NCI-H1436 (cell line): Measurements from ENCODE around the gene FAM3A.

Experiments used
- DNase-seq: peaks from one replicate; lab custom pipeline; 2025; lab: John Stamatoyannopoulos, UW

Gene FAM3A

GRCh38 chrX:154478728-154479622 lies 37.1 kb downstream of the FAM3A start, which contains the start of gene LAGE3:
TSS of gene LAGE3 (minus strand) at chrX:154479281. CDS start at chrX:154478915, 366 bp downstream.
- DNase-seq = peak; percentile 93

GRCh38 chrX:154477891-154478477 lies 38.0 kb downstream of the FAM3A start:
- no peak for DNase-seq

DNA sequence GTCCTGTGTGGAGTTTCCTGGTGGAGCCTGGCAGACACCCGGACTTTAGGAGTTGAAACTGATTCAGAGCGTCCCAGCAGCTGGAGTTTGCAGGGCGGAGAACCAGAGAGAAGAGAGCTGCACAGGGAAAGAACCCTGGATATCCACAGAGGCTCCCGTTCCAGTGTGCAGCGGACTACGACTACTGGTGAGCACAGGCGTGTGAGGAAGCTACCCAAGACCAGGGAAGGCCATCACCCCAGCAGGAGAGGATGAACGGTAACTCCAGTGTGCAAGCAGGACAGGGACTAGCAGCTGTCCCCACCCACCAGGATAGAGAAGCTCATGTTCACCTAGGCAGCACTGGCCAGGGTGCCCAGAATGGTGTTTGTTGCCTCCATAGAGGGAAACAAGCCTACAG lies 39.2 kb downstream of the FAM3A start:
- no peak for DNase-seq

DNA sequence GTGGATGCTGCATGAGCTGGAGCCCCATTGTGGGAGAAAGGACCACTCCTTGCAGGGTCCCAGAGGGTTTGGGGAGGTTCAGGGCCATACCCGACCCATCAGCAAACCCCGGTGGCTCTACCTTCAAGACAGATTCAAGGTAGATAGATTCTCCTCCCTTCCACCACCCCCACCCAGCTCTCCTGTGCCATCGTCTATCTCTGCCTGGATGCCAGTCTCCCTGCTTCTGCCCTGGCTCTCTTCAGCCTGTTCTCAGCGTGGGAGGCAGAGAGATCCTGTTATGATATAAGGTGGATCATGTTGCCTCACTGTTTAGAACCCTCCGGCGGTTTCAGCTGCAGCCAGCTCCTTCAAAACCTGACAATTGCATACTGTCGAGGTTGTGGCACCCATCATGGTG lies 42.3 kb downstream of the FAM3A start:
- no peak for DNase-seq

DNA sequence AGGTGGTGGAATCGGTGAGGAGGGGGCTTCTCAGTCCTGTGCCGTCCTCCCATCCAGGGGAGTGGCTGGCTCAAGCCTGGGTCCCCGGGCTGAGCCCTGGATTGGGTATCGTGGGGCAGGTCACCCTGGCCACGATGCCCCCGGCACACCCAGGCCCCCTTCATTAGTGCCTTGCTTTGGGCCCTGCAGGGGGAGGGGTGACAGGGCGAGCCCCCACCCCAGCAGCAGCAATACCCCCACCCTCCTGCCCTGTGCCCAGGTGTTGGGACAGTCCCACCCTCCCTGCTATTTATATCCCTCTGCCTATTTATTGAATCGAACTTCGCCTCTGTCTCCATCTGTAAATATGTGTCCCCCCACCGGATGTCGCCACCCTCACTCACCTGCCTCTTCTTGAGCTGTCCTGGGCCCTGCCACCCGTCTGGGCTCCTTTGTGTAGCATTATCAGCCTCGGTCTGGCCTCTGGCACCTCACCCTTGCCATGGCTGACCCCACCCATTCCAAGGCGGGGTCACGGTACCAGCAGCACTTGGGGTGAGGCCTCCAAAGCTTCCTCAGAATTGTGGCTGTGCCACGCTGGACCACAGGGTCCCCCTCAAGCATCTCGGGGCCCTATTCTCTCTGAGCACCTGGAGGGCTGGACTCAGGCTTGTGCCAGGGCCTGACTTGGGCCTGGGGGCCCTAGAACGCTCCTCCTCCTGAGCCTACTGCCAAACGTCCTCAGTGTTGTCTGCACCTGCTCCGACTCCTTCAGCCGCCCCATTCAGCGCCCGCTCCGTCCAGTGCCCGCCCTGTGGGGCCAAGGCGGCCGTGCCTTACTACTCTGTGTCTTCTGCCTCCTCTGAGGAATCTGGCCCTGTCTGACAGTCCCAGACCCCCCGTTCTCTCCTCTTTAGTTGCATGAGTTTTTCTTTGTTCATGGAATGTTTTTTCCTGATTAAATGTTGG lies 43.1 kb downstream of the FAM3A start:
- DNase-seq = no peak

GRCh38 chrX:154471839-154472684 lies 44.0 kb downstream of the FAM3A start:
- no peak for DNase-seq

GRCh38 chrX:154470914-154471568 lies 45.0 kb downstream of the FAM3A start:
- no peak for DNase-seq

GRCh38 chrX:154470434-154470833 lies 45.6 kb downstream of the FAM3A start:
- DNase-seq = no peak

- no peak for DNase-seq
These were observed 46.2 kb downstream of the FAM3A start for GRCh38 chrX:154469880-154470279.

- no peak for DNase-seq
These were observed 46.9 kb downstream of the FAM3A start for GRCh38 chrX:154469114-154469513.

GRCh38 chrX:154468217-154468616 lies 47.8 kb downstream of the FAM3A start:
- no peak for DNase-seq

DNA sequence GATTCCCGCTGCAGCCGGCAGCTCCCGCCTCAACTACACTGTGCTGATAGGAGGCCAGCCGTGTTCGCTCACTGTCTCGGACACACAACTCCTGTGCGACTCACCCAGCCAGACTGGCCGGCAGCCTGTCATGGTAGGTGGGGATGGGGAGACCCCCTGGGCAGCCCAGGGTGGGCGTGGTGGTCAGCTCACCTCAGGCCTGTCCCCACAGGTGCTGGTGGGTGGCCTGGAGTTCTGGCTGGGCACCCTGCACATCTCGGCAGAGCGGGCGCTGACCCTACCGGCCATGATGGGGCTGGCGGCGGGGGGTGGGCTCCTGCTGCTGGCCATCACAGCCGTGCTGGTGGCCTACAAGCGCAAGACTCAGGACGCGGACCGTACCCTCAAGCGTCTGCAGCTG lies 48.5 kb downstream of the FAM3A start:
- DNase-seq = no peak

- DNase-seq = no peak
These were observed 49.1 kb downstream of the FAM3A start for GRCh38 chrX:154466907-154467306.

- DNase-seq = no peak
These were observed 50.0 kb downstream of the FAM3A start for GRCh38 chrX:154466036-154466435.

DNA sequence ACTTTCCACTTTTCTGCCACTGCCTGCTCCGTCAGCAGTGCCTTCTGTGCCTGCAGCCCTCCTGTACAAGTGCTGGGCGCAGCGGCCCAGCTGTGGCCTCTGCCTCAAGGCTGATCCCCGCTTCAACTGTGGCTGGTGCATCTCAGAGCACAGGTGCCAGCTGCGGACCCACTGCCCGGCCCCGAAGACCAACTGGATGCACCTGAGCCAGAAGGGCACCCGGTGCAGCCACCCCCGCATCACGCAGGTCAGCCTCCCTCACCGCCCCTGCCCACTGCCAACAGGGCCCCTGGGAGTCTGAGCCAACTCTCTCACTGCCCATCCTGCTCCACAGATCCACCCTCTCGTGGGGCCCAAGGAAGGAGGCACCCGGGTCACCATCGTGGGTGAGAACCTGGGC lies 50.4 kb downstream of the FAM3A start:
- DNase-seq = no peak

- no peak for DNase-seq
These were observed 51.1 kb downstream of the FAM3A start for GRCh38 chrX:154464806-154465365.

GRCh38 chrX:154463611-154464220 lies 52.3 kb downstream of the FAM3A start:
- DNase-seq = no peak

- no peak for DNase-seq
These were observed 53.6 kb downstream of the FAM3A start for GRCh38 chrX:154462396-154462795.

GRCh38 chrX:154460326-154460725 lies 55.7 kb downstream of the FAM3A start:
- DNase-seq = no peak

DNA sequence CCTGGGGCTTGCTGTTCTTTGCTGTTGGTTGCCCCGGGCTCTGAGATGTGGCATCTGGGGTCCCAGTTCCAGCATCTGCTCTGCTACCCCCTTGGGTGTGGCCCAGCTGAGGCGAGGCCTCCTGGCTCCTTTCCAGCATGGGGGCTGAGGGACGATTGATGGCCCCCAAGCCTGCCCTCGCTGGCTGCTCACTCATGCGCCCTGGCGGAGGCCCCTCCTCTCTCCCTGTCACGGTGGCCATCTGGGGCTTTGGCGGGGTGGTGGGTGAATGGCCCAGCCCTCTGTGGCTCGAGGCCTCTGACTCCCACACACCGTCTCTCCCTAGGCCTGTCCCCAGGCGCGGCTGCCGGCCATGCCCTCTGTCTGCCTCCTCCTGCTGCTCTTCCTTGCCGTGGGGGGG lies 56.2 kb downstream of the FAM3A start:
- DNase-seq = no peak
